Choroid plexus epithelial cell (primary cell): ENCODE measurements around the gene EML4.

ENCODE experiments used
- DNase-seq: peaks from one replicate; pipeline ENCODE4 v3.0.0-alpha.2; 2010; ENCODE audit warnings: low read depth
- H3K4me3 ChIP-seq: 2 replicates; pipeline ENCODE4 v1.5.1; 2011; ENCODE audit warnings: low read depth, mild to moderate bottlenecking, control low read depth, low read length, moderate library complexity
- CTCF ChIP-seq: conservative IDR thresholded peaks from 2 replicates; pipeline ENCODE4 v1.5.1; 2011; ENCODE audit warnings: low read depth, mild to moderate bottlenecking, control low read depth, inconsistent platforms, low read length, moderate library complexity

The EML4 gene

GRCh38 chr2:42197792-42198191 lies 28.6 kb downstream of the EML4 start:
- TF ChIP-seq CTCF: no peak
- no peak for DNase-seq
- no peak overlapping the region for H3K4me3 ChIP-seq

- H3K4me3 ChIP-seq: no peak overlapping the region
Observed at GRCh38 chr2:42198466-42198865, 29.3 kb downstream of the EML4 start.

GRCh38 chr2:42199002-42199401 lies 29.8 kb downstream of the EML4 start:
- no peak for DNase-seq
- TF ChIP-seq CTCF: no peak
- no peak overlapping the region for H3K4me3 ChIP-seq

More at GRCh38 chr2:42198466-42198865, 29.3 kb downstream of the EML4 start:
- no peak for TF ChIP-seq CTCF
- DNase-seq: no peak

- no peak for DNase-seq
- TF ChIP-seq CTCF: no peak
Observed at GRCh38 chr2:42199626-42200025, 30.5 kb downstream of the EML4 start.

GRCh38 chr2:42200926-42201855 lies 32.0 kb downstream of the EML4 start:
- H3K4me3 ChIP-seq: no peak overlapping the region
- no peak for DNase-seq
- no peak for TF ChIP-seq CTCF

More at GRCh38 chr2:42199626-42200025, 30.5 kb downstream of the EML4 start:
- H3K4me3 ChIP-seq: no peak overlapping the region

GRCh38 chr2:42202634-42203008 lies 33.5 kb downstream of the EML4 start:
- H3K4me3 ChIP-seq: no peak overlapping the region
- no peak for DNase-seq
- TF ChIP-seq CTCF: no peak

GRCh38 chr2:42203792-42204191 lies 34.6 kb downstream of the EML4 start:
- no peak for TF ChIP-seq CTCF
- DNase-seq: no peak
- no peak overlapping the region for H3K4me3 ChIP-seq
